GM19452 (cell line): ENCODE results near the gene RIMS4.

ENCODE experiments used
- ATAC-seq: cut with Tn5 transposase; IDR thresholded peaks from one replicate; pipeline ENCODE4 v1.9.1; 2021; ENCODE audit not compliant: unreplicated experiment

The RIMS4 gene

GRCh38 chr20:44703956-44704488 is 106.3 kb downstream of the RIMS4 start:
- no peak for ATAC-seq

DNA sequence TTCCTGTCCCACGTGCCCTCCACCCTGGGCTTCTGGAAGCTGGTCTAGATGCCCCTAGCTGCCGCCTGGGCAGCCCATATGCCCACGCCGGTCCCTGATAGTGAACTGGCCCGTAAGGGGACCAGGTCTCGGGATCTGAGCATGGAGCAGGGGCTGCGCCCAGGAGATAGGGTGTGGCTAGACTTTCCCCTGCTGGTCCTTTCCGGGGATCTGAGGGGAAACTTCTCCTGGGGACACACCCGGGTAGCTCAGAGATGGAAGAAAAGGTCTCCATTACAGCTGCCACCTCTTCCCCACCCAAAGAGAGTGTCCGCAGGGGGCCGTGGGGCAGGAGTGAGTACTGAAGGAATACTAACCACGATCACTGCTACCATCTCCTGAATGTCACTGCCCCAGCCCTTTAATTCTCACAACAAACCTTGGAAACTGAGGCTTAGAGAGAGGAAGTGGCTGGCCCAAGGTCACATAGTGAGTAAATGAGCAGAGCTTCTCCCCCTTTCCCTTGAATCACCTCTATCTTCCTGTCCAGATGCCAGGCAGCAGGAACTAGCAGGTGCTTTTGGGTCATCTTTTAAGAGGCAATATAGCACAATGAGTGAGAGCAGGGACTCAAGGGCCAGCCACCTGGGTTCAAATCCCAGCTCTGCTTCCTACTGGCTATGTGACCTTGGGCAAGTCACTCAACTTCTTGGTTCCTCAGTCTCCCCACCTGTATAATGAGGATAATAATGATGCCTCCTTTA is 107.0 kb downstream of the RIMS4 start:
- no peak for ATAC-seq

- ATAC-seq = no peak
Observed at GRCh38 chr20:44702776-44703175, 107.6 kb downstream of the RIMS4 start.

- no peak for ATAC-seq
Observed at GRCh38 chr20:44701858-44702256, 108.5 kb downstream of the RIMS4 start.
